ENCODE measurements around the gene SLC26A4. TPM values are rescaled to one million over a fixed set of nuclear protein-coding genes. Genes with fewer than 3 reads are reported as not detected.
A peak's percentile ranks its signal among the peaks of the same experiment; 100 is the strongest.

Gene SLC26A4
- total RNA-seq, 1 experiment from 2014 or later, result 0.66 TPM

GRCh38 chr7:107723255-107723654 lies 62.6 kb downstream of the SLC26A4 start:
- peaks cover 3 to 5% of the 10 kb centered on the region in 2 experiments; a peak in 2 of 4 replicates for H3K4me1 ChIP-seq (ENCODE audit: control insufficient read depth in 1 of 2, insufficient read depth in 2 of 2, low read length in 2 of 2)
- BruUV-seq (replicated peaks), result no TSS peak
- no peak overlapping the region for H3K9ac ChIP-seq (ENCODE audit: low read length)
- intact Hi-C loops (cut with micrococcal nuclease), result loop anchor here (10.0 kb wide), 3 partner anchors 138 to 928 kb away; partner anchors contain the start of gene BCAP29
- H2AFZ ChIP-seq (ENCODE audit: low read depth, low read length, poor library complexity, severe bottlenecking), result no peak overlapping the region
- no peak overlapping the region for H3K4me2 ChIP-seq (ENCODE audit: low read length)
- no peak overlapping the region for H3K27ac ChIP-seq (ENCODE audit: low read depth, low read length)
- ChIA-PET CTCF (interaction anchor here (0.9 kb wide), 1 partner anchor 260 kb away, joined by 3 read pairs; no protein-coding TSS in a partner anchor), POLR2A (no interaction called here), RAD21 (ENCODE audit: low non-redundant PET in 1 of 2, low total read pairs in 2 of 2, uncharacterized antibody in 2 of 2, unreplicated experiment in 2 of 2) (no interaction called here)
- ATAC-seq, result no peak
- H3K9me3 ChIP-seq (ENCODE audit: control insufficient read depth in 1 of 2, insufficient read depth in 1 of 2, low read depth in 1 of 2, low read length in 2 of 2), result no peaks in the 10 kb centered on the region
- TF ChIP-seq FOSL1 (IDR thresholded peaks at IDR 0.05; ENCODE audit: low read depth) (no peak), CTCF (IDR thresholded peaks at IDR 0.05 in 2 of 3, conservative IDR thresholded peaks at IDR 0.05 in 1 of 3; ENCODE audit: borderline replicate concordance in 1 of 3, insufficient read depth in 1 of 3, low read depth in 2 of 3, low read length in 2 of 3) (no peak), POLR2AphosphoS5 (IDR thresholded peaks at IDR 0.05; ENCODE audit: low read depth, low read length) (no peak), SP1 (IDR thresholded peaks at IDR 0.05; ENCODE audit: low read depth) (no peak)
- H3K9me2 ChIP-seq (ENCODE audit: insufficient read depth), result no peaks in the 10 kb centered on the region
- H3K27me3 ChIP-seq (ENCODE audit: insufficient read depth, low read length), result peaks cover 6% of the 10 kb centered on the region; the same call in 1 of the 2 replicates
- H3K79me2 ChIP-seq (ENCODE audit: insufficient read depth, low read length), result no peaks in the 10 kb centered on the region
- no peaks in the 10 kb centered on the region for H4K20me1 ChIP-seq (ENCODE audit: insufficient read depth)
- no peaks in the 10 kb centered on the region for H3K36me3 ChIP-seq (ENCODE audit: control insufficient read depth in 1 of 2, insufficient read depth in 2 of 2, low read length in 2 of 2)
- DNase-seq (ENCODE audit: low read depth, low spot score), result no peak
- no peak overlapping the region for H3K4me3 ChIP-seq (replicated peaks in 1 of 2; ENCODE audit: low read depth in 1 of 2, low read length in 2 of 2)

- ATAC-seq, result 0 out of 2 replicates have a peak, but pooled peaks have one; percentile 42
- Histone ChIP-seq H3K9ac (ENCODE audit: low read length) (no peak overlapping the region), H3K4me2 (ENCODE audit: low read length) (no peak overlapping the region), H3K9me3 (ENCODE audit: control insufficient read depth in 1 of 2, insufficient read depth in 1 of 2, low read depth in 1 of 2, low read length in 2 of 2) (no peaks in the 10 kb centered on the region), H3K4me3 (replicated peaks in 1 of 2; ENCODE audit: low read depth in 1 of 2, low read length in 2 of 2) (no peak overlapping the region), H3K27ac (ENCODE audit: low read depth, low read length) (no peak overlapping the region), H2AFZ (ENCODE audit: low read depth, low read length, poor library complexity, severe bottlenecking) (peak overlapping the region; percentile 38), H3K4me1 (ENCODE audit: control insufficient read depth in 1 of 2, insufficient read depth in 2 of 2, low read length in 2 of 2) (no peaks in the 10 kb centered on the region), H3K27me3 (ENCODE audit: insufficient read depth, low read length) (peaks cover 8% of the 10 kb centered on the region; the same call in 1 of the 2 replicates), H3K79me2 (ENCODE audit: insufficient read depth, low read length) (no peaks in the 10 kb centered on the region), H3K9me2 (ENCODE audit: insufficient read depth) (no peaks in the 10 kb centered on the region), H3K36me3 (ENCODE audit: control insufficient read depth in 1 of 2, insufficient read depth in 2 of 2, low read length in 2 of 2) (no peaks in the 10 kb centered on the region), H4K20me1 (ENCODE audit: insufficient read depth) (no peaks in the 10 kb centered on the region)
- POLR2A ChIA-PET, result no interaction called here
- CTCF ChIA-PET, result interaction anchor here (0.8 to 3.3 kb wide), 3 partner anchors 150 to 262 kb away, joined by 3 to 15 read pairs (median 6); no protein-coding TSS in a partner anchor
- TF ChIP-seq RAD21 (IDR thresholded peaks at IDR 0.05; ENCODE audit: low read depth) (peak; percentile 82), CTCF (IDR thresholded peaks at IDR 0.05 in 2 of 3, conservative IDR thresholded peaks at IDR 0.05 in 1 of 3; ENCODE audit: borderline replicate concordance in 1 of 3, insufficient read depth in 1 of 3, low read depth in 2 of 3, low read length in 2 of 3) (peak; percentile 58 to 78 (median 75)), ZFX (IDR thresholded peaks at IDR 0.05) (no peak)
- no TSS peak for BruUV-seq (replicated peaks)
- intact Hi-C loops (cut with micrococcal nuclease), result loop anchor here (1.0 to 10.0 kb wide), 6 partner anchors 140 to 930 kb away; partner anchors contain the start of gene BCAP29
- RAD21 ChIA-PET (ENCODE audit: low non-redundant PET in 1 of 2, low total read pairs in 2 of 2, uncharacterized antibody in 2 of 2, unreplicated experiment in 2 of 2), result no interaction called here
- DNase-seq (ENCODE audit: low read depth, low spot score), result peak; percentile 49
Observed at GRCh38 chr7:107725138-107725740, 64.6 kb downstream of the SLC26A4 start.
